ENCODE results near the gene PLEKHM3. TPM values are rescaled to one million over a fixed set of nuclear protein-coding genes. Genes with fewer than 3 reads are reported as not detected.

PLEKHM3 gene
- total RNA-seq, 1 experiment from 2014 or later: 8.4 TPM

- no peaks in the 10 kb centered on the region for H3K79me2 ChIP-seq (ENCODE audit: low read depth)
- ChIA-PET POLR2A (ENCODE audit: unreplicated experiment) (no interaction called here), CTCF (no interaction called here)
- H3K27ac ChIP-seq: no peak overlapping the region
- no peaks in the 10 kb centered on the region for H3K9me3 ChIP-seq (ENCODE audit: insufficient read depth, low read depth)
- no peaks in the 10 kb centered on the region for H3K27me3 ChIP-seq (ENCODE audit: insufficient read depth, low read depth)
- no peaks in the 10 kb centered on the region for H3K9me2 ChIP-seq (ENCODE audit: insufficient read depth)
- H3K4me3 ChIP-seq: no peak overlapping the region
- TF ChIP-seq, protein P1, sequence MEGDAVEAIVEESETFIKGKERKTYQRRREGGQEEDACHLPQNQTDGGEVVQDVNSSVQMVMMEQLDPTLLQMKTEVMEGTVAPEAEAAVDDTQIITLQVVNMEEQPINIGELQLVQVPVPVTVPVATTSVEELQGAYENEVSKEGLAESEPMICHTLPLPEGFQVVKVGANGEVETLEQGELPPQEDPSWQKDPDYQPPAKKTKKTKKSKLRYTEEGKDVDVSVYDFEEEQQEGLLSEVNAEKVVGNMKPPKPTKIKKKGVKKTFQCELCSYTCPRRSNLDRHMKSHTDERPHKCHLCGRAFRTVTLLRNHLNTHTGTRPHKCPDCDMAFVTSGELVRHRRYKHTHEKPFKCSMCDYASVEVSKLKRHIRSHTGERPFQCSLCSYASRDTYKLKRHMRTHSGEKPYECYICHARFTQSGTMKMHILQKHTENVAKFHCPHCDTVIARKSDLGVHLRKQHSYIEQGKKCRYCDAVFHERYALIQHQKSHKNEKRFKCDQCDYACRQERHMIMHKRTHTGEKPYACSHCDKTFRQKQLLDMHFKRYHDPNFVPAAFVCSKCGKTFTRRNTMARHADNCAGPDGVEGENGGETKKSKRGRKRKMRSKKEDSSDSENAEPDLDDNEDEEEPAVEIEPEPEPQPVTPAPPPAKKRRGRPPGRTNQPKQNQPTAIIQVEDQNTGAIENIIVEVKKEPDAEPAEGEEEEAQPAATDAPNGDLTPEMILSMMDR (conservative IDR thresholded peaks at IDR 0.05): no peak
- no peak for TF ChIP-seq EZH2 (IDR thresholded peaks at IDR 0.05; ENCODE audit: low read depth)
- H3K4me1 ChIP-seq (replicated peaks; ENCODE audit: insufficient read depth): peaks cover 26% of the 10 kb centered on the region
- H3K4me2 ChIP-seq: no peak overlapping the region
- H4K20me1 ChIP-seq (ENCODE audit: insufficient read depth): no peaks in the 10 kb centered on the region
- H2AFZ ChIP-seq: no peak overlapping the region
- intact Hi-C loops (cut with micrococcal nuclease; ENCODE audit: unreplicated experiment): loop anchor here (5.0 kb wide), 2 partner anchors 52 to 188 kb away; no protein-coding TSS in a partner anchor
- peaks cover 20% of the 10 kb centered on the region; the same call in 1 of the 2 replicates for H3F3A ChIP-seq (ENCODE audit: insufficient read depth, low read depth)
- DNase-seq: no peak
- BruUV-seq (replicated peaks): no TSS peak
- H3K36me3 ChIP-seq (ENCODE audit: low read depth): no peaks in the 10 kb centered on the region
Observed at GRCh38 chr2:207844648-207845047, 180.7 kb downstream of the PLEKHM3 start.

- H2AFZ ChIP-seq: no peak overlapping the region
- H3K9me2 ChIP-seq (ENCODE audit: insufficient read depth): no peaks in the 10 kb centered on the region
- no peak overlapping the region for H3K4me3 ChIP-seq
- BruUV-seq (replicated peaks): no TSS peak
- no peaks in the 10 kb centered on the region for H3F3A ChIP-seq (ENCODE audit: insufficient read depth, low read depth)
- no peak overlapping the region for H3K4me2 ChIP-seq
- ChIA-PET CTCF (no interaction called here), POLR2A (ENCODE audit: unreplicated experiment) (no interaction called here)
- H3K27ac ChIP-seq: no peak overlapping the region
- H3K27me3 ChIP-seq (ENCODE audit: insufficient read depth, low read depth): no peaks in the 10 kb centered on the region
- H3K79me2 ChIP-seq (ENCODE audit: low read depth): no peaks in the 10 kb centered on the region
- TF ChIP-seq, protein P1 (conservative IDR thresholded peaks at IDR 0.05): no peak
- TF ChIP-seq EZH2 (IDR thresholded peaks at IDR 0.05; ENCODE audit: low read depth): no peak
- no peaks in the 10 kb centered on the region for H3K36me3 ChIP-seq (ENCODE audit: low read depth)
- no peak for DNase-seq
- no peaks in the 10 kb centered on the region for H3K4me1 ChIP-seq (replicated peaks; ENCODE audit: insufficient read depth)
- intact Hi-C loops (cut with micrococcal nuclease; ENCODE audit: unreplicated experiment): no loop called here
- H4K20me1 ChIP-seq (ENCODE audit: insufficient read depth): no peaks in the 10 kb centered on the region
- H3K9me3 ChIP-seq (ENCODE audit: insufficient read depth, low read depth): no peaks in the 10 kb centered on the region
Observed at GRCh38 chr2:207840101-207840500, 185.2 kb downstream of the PLEKHM3 start.

- H3K4me3 ChIP-seq: no peak overlapping the region
- intact Hi-C loops (cut with micrococcal nuclease; ENCODE audit: unreplicated experiment): no loop called here
- no peaks in the 10 kb centered on the region for H3K79me2 ChIP-seq (ENCODE audit: low read depth)
- H3K4me2 ChIP-seq: no peak overlapping the region
- no TSS peak for BruUV-seq (replicated peaks)
- H3K9me3 ChIP-seq (ENCODE audit: insufficient read depth, low read depth): no peaks in the 10 kb centered on the region
- H3K27me3 ChIP-seq (ENCODE audit: insufficient read depth, low read depth): no peaks in the 10 kb centered on the region
- CTCF ChIA-PET: no interaction called here
- POLR2A ChIA-PET (ENCODE audit: unreplicated experiment): no interaction called here
- H4K20me1 ChIP-seq (ENCODE audit: insufficient read depth): no peaks in the 10 kb centered on the region
- H2AFZ ChIP-seq: no peak overlapping the region
- H3K27ac ChIP-seq: no peak overlapping the region
- H3K9me2 ChIP-seq (ENCODE audit: insufficient read depth): no peaks in the 10 kb centered on the region
- TF ChIP-seq EZH2 (IDR thresholded peaks at IDR 0.05; ENCODE audit: low read depth): no peak
- TF ChIP-seq, protein P1 (conservative IDR thresholded peaks at IDR 0.05): no peak
- no peak for DNase-seq
- no peaks in the 10 kb centered on the region for H3F3A ChIP-seq (ENCODE audit: insufficient read depth, low read depth)
- no peaks in the 10 kb centered on the region for H3K36me3 ChIP-seq (ENCODE audit: low read depth)
- no peaks in the 10 kb centered on the region for H3K4me1 ChIP-seq (replicated peaks; ENCODE audit: insufficient read depth)
Observed at GRCh38 chr2:207839575-207839974, 185.8 kb downstream of the PLEKHM3 start.
